ENCODE data around the gene AGXT.

AGXT gene

DNA sequence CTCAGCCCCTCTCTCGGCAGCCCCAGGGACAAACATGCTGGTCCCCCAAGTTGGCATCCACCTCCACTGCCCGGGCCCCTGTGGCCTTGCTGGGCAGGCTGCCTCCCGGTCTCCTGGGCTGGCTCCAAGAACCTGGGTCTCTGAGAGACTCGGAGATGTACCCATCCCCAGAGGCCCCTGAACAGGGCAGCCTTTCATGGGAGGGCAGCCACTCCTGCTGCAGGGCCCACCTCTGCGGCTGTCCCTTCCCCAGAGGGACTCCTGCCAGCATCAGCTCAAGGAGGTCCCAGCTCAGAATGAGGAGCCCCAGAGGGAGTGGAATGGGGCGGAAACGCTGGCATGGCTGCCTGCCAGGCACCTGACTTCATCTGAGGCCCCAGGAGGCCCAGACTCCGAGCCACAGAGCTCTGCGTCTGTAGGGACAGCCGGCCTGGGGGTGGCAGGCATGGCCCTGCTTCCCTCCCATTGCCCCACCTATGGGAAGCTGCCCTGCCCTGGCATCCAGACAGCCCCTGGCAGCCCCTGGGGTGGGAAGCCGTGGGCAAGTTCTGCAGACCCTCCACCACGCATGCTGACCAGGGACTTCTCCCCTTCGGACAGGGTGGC lies 36.7 kb downstream of the AGXT start:
- Histone ChIP-seq H3K4me1 (ENCODE audit: control insufficient read depth, insufficient read depth, low read length) (no peaks in the 10 kb centered on the region), H3K36me3 (ENCODE audit: control insufficient read depth, insufficient read depth, low read length) (no peaks in the 10 kb centered on the region), H3K9ac (ENCODE audit: low read length) (no peak overlapping the region), H3K27ac (ENCODE audit: low read depth, low read length) (no peak overlapping the region), H3K27me3 (ENCODE audit: control insufficient read depth, insufficient read depth, low read length) (peaks cover 20% of the 10 kb centered on the region; the same call in 1 of the 2 replicates), H3K9me3 (ENCODE audit: control insufficient read depth, insufficient read depth, low read depth, low read length) (0 out of 2 replicates have a peak, but pooled peaks cover 5% of the 10 kb centered on the region), H3K4me3 (ENCODE audit: low read depth, low read length) (no peak overlapping the region)

DNA sequence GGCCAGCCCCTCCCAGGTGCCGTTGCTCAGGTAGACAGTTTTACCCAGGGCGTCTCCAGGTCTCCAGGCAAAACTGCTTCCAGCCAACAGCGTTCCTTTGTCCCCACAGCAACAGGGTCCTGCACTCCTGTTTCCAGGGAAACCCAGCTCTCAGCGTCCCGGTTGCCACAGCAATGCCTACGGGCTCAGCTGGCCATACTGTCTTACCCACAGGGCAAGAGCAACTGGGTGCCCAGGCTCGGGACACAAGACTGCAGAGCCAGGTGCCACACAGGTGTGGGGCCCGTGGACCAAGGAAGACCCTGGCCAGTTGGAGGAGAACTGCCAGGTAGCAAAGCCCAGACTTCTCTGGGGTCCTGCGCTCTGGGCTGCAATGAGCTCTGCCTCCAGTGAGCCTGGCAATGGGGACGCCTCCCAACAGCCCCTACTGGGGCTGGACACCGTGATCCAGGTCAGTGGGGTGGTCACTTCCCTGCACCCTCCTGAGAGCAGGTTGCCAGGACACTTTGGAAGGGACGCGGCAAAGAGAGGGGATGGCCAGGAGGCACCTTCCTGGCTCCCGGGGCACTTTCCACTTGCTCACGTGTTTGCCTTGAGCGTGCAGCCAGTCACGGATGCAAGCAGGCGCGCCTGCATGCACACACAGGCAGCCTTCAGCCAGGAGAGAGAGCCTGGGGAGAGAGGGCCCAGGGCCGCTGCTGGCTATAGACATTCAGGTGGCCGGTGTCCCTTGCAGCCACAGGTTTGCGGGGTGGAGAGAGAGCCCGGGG lies 37.7 kb downstream of the AGXT start, which contains the start of gene CROCC2:
TSS of gene CROCC2 (plus strand) at position 196 of the 770 bp plus-strand sequence. CDS start at position 374, 178 bp downstream.
- Histone ChIP-seq H3K4me3 (ENCODE audit: low read depth, low read length) (no peak within 1 kb of the TSS), H3K36me3 (ENCODE audit: control insufficient read depth, insufficient read depth, low read length) (no peaks in the 10 kb centered on the region), H3K4me1 (ENCODE audit: control insufficient read depth, insufficient read depth, low read length) (no peaks in the 10 kb centered on the region)

GRCh38 chr2:240906911-240907590 lies 38.4 kb downstream of the AGXT start:
- H3K4me3 ChIP-seq (ENCODE audit: low read depth, low read length) = no peak overlapping the region
- no peak overlapping the region for H3K27ac ChIP-seq (ENCODE audit: low read depth, low read length)
- H3K27me3 ChIP-seq (ENCODE audit: control insufficient read depth, insufficient read depth, low read length) = peaks cover 20% of the 10 kb centered on the region; the same call in 1 of the 2 replicates
- H3K9ac ChIP-seq (ENCODE audit: low read length) = no peak overlapping the region
- no peaks in the 10 kb centered on the region for H3K4me1 ChIP-seq (ENCODE audit: control insufficient read depth, insufficient read depth, low read length)
- no peaks in the 10 kb centered on the region for H3K36me3 ChIP-seq (ENCODE audit: control insufficient read depth, insufficient read depth, low read length)
- no peaks in the 10 kb centered on the region for H3K9me3 ChIP-seq (ENCODE audit: control insufficient read depth, insufficient read depth, low read depth, low read length)

More for the DNA sequence above, 37.7 kb downstream of the AGXT start, which contains the start of gene CROCC2:
- H3K27ac ChIP-seq (ENCODE audit: low read depth, low read length) = no peak within 1 kb of the TSS
- no peaks in the 10 kb centered on the region for H3K9me3 ChIP-seq (ENCODE audit: control insufficient read depth, insufficient read depth, low read depth, low read length)
- H3K9ac ChIP-seq (ENCODE audit: low read length) = no peak within 1 kb of the TSS
- H3K27me3 ChIP-seq (ENCODE audit: control insufficient read depth, insufficient read depth, low read length) = peaks cover 20% of the 10 kb centered on the region; the same call in 1 of the 2 replicates

- Histone ChIP-seq H3K9ac (ENCODE audit: low read length) (no peak overlapping the region), H3K4me3 (ENCODE audit: low read depth, low read length) (no peak overlapping the region), H3K27ac (ENCODE audit: low read depth, low read length) (no peak overlapping the region)
Measured at GRCh38 chr2:240909216-240909974, 40.8 kb downstream of the AGXT start.

GRCh38 chr2:240911641-240912265 lies 43.1 kb downstream of the AGXT start:
- no peak overlapping the region for H3K9ac ChIP-seq (ENCODE audit: low read length)
- no peaks in the 10 kb centered on the region for H3K36me3 ChIP-seq (ENCODE audit: control insufficient read depth, insufficient read depth, low read length)
- no peak overlapping the region for H3K4me3 ChIP-seq (ENCODE audit: low read depth, low read length)
- peaks cover 1% of the 10 kb centered on the region; the same call in 1 of the 2 replicates for H3K4me1 ChIP-seq (ENCODE audit: control insufficient read depth, insufficient read depth, low read length)
- peaks cover 38% of the 10 kb centered on the region for H3K27me3 ChIP-seq (ENCODE audit: control insufficient read depth, insufficient read depth, low read length)
- no peaks in the 10 kb centered on the region for H3K9me3 ChIP-seq (ENCODE audit: control insufficient read depth, insufficient read depth, low read depth, low read length)
- H3K27ac ChIP-seq (ENCODE audit: low read depth, low read length) = no peak overlapping the region

More at GRCh38 chr2:240909216-240909974, 40.8 kb downstream of the AGXT start:
- Histone ChIP-seq H3K9me3 (ENCODE audit: control insufficient read depth, insufficient read depth, low read depth, low read length) (no peaks in the 10 kb centered on the region), H3K36me3 (ENCODE audit: control insufficient read depth, insufficient read depth, low read length) (no peaks in the 10 kb centered on the region), H3K4me1 (ENCODE audit: control insufficient read depth, insufficient read depth, low read length) (no peaks in the 10 kb centered on the region; the same call in 1 of the 2 replicates), H3K27me3 (ENCODE audit: control insufficient read depth, insufficient read depth, low read length) (peaks cover 30% of the 10 kb centered on the region; the same call in 1 of the 2 replicates)

DNA sequence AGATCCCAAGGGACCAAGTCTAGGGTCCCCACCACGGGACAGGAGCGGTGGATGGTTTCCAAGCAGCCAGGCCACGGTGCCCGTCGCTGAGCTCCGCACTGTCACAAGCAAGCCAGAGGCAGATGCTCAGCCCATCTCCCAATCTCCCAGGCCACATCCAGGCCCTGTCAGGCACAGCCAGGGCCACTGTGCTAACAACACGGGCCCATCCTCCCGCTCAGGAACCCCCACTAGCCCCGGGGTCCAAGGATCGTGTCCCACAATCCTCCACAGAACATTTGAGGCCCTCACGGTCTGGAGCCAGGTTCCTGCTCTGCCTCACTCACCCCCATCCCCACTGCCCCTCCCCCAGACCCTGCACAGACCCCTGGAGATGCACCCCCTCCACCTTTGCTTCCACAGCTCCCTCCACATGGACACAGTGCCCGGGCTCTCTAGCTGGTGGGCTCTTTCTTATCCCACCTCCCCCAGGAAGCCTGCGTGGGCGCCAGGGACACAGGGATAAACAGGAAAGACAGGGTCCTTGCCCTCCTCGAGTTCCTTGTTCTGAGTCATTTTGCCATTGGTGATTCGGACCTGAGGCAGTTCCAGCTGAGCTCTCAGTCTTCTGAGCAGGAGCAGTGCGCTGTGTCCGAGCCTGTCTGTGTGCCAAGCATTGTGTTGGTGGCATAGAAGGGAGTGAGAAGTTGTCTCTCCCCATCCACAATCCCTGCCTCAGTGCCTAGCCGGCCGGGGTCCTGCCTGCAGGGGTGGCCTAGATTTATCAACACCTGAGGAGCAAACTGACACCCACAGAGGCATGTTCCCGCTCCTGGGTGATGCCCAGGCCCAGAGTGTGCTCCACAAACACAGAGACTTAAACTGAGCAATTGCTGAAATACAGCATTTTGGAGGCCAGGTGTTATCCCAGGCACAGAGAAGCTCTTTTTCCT lies 44.5 kb downstream of the AGXT start:
- no peaks in the 10 kb centered on the region for H3K36me3 ChIP-seq (ENCODE audit: control insufficient read depth, insufficient read depth, low read length)
- no peak overlapping the region for H3K9ac ChIP-seq (ENCODE audit: low read length)
- H3K27ac ChIP-seq (ENCODE audit: low read depth, low read length) = no peak overlapping the region

GRCh38 chr2:240913810-240914644 lies 45.4 kb downstream of the AGXT start:
- Histone ChIP-seq H3K4me3 (ENCODE audit: low read depth, low read length) (no peak overlapping the region), H3K27ac (ENCODE audit: low read depth, low read length) (no peak overlapping the region), H3K36me3 (ENCODE audit: control insufficient read depth, insufficient read depth, low read length) (no peaks in the 10 kb centered on the region), H3K4me1 (ENCODE audit: control insufficient read depth, insufficient read depth, low read length) (peaks cover 7% of the 10 kb centered on the region; the same call in 1 of the 2 replicates), H3K9me3 (ENCODE audit: control insufficient read depth, insufficient read depth, low read depth, low read length) (no peaks in the 10 kb centered on the region), H3K9ac (ENCODE audit: low read length) (no peak overlapping the region), H3K27me3 (ENCODE audit: control insufficient read depth, insufficient read depth, low read length) (peaks cover 36% of the 10 kb centered on the region)

More for the DNA sequence above, 44.5 kb downstream of the AGXT start:
- Histone ChIP-seq H3K9me3 (ENCODE audit: control insufficient read depth, insufficient read depth, low read depth, low read length) (no peaks in the 10 kb centered on the region), H3K4me1 (ENCODE audit: control insufficient read depth, insufficient read depth, low read length) (peaks cover 7% of the 10 kb centered on the region; the same call in 1 of the 2 replicates), H3K4me3 (ENCODE audit: low read depth, low read length) (no peak overlapping the region), H3K27me3 (ENCODE audit: control insufficient read depth, insufficient read depth, low read length) (peaks cover 36% of the 10 kb centered on the region)

- H3K9me3 ChIP-seq (ENCODE audit: control insufficient read depth, insufficient read depth, low read depth, low read length) = no peaks in the 10 kb centered on the region
- H3K27ac ChIP-seq (ENCODE audit: low read depth, low read length) = no peak overlapping the region
- no peak overlapping the region for H3K4me3 ChIP-seq (ENCODE audit: low read depth, low read length)
- H3K4me1 ChIP-seq (ENCODE audit: control insufficient read depth, insufficient read depth, low read length) = peaks cover 7% of the 10 kb centered on the region; the same call in 1 of the 2 replicates
- H3K36me3 ChIP-seq (ENCODE audit: control insufficient read depth, insufficient read depth, low read length) = no peaks in the 10 kb centered on the region
- peaks cover 32% of the 10 kb centered on the region for H3K27me3 ChIP-seq (ENCODE audit: control insufficient read depth, insufficient read depth, low read length)
- H3K9ac ChIP-seq (ENCODE audit: low read length) = no peak overlapping the region
Measured at GRCh38 chr2:240914645-240915525, 46.3 kb downstream of the AGXT start.

Measured in HUES6 (cell line).